H9 (cell line): ENCODE results near the gene KEAP1. TPM values are rescaled to one million over a fixed set of nuclear protein-coding genes. Genes with fewer than 3 reads are reported as not detected.
A peak's percentile ranks its signal among the peaks of the same experiment; 100 is the strongest.

Experiments
- DNase-seq: peaks from one replicate; pipeline ENCODE4 v3.0.0-alpha.2; 2017
- H2AFZ ChIP-seq: one replicate; pipeline ENCODE4 v1.6.1; 2013; ENCODE audit warnings: mild to moderate bottlenecking, low read length, control low read depth, moderate library complexity
- H2AK5ac ChIP-seq: 2 replicates; pipeline ENCODE4 v1.6.1; 2013; ENCODE audit warnings: low read length, control low read depth, mixed read lengths; ENCODE audit not compliant: insufficient read length
- H2BK120ac ChIP-seq: one replicate; pipeline ENCODE4 v1.6.1; 2013; ENCODE audit warnings: low read depth, mild to moderate bottlenecking, low read length, control low read depth, inconsistent platforms; ENCODE audit not compliant: poor library complexity, severe bottlenecking
- H2BK12ac ChIP-seq: 2 replicates; pipeline ENCODE4 v1.6.1; 2013; ENCODE audit warnings: low read length, control low read depth, mixed read lengths, low read depth; ENCODE audit not compliant: insufficient read length
- H2BK15ac ChIP-seq: 2 replicates; pipeline ENCODE4 v1.6.1; 2013; ENCODE audit warnings: low read depth, low read length, control low read depth
- H2BK20ac ChIP-seq: one replicate; pipeline ENCODE4 v1.6.1; 2013; ENCODE audit warnings: low read depth, mild to moderate bottlenecking, low read length, control low read depth, inconsistent platforms; ENCODE audit not compliant: poor library complexity, severe bottlenecking
- H2BK5ac ChIP-seq: 2 replicates; pipeline ENCODE4 v1.6.1; 2013; ENCODE audit warnings: low read length, control low read depth, mixed read lengths; ENCODE audit not compliant: insufficient read length
- H3K14ac ChIP-seq: 2 replicates; pipeline ENCODE4 v1.6.1; 2013; ENCODE audit warnings: low read length, control low read depth; ENCODE audit not compliant: insufficient read depth
- H3K18ac ChIP-seq: 2 replicates; pipeline ENCODE4 v1.6.1; 2013; ENCODE audit warnings: low read depth, mild to moderate bottlenecking, mixed read lengths, low read length, control low read depth; ENCODE audit not compliant: insufficient read length
- H3K23ac ChIP-seq: 2 replicates; pipeline ENCODE4 v1.6.1; 2013; ENCODE audit warnings: low read length, control low read depth, mixed read lengths, low read depth; ENCODE audit not compliant: insufficient read length
- H3K23me2 ChIP-seq: 2 replicates; pipeline ENCODE4 v1.6.1; 2013; ENCODE audit warnings: low read depth, mild to moderate bottlenecking, mixed read lengths, low read length, control low read depth; ENCODE audit not compliant: insufficient read length, poor library complexity, severe bottlenecking
- H3K27ac ChIP-seq: 2 replicates; pipeline ENCODE4 v1.5.1; 2013; ENCODE audit warnings: low read length, control low read depth, mixed read lengths, low read depth; ENCODE audit not compliant: insufficient read length
- H3K27me3 ChIP-seq: 2 replicates; pipeline ENCODE4 v1.6.1; 2013; ENCODE audit warnings: low read length, control low read depth, inconsistent platforms; ENCODE audit not compliant: insufficient read depth
- H3K4ac ChIP-seq: 2 replicates; pipeline ENCODE4 v1.6.1; 2013; ENCODE audit warnings: low read depth, mild to moderate bottlenecking, control low read depth, inconsistent platforms, low read length, moderate library complexity
- H3K4me1 ChIP-seq: 2 replicates; pipeline ENCODE4 v1.6.1; 2013; ENCODE audit warnings: low read length, control low read depth, inconsistent platforms; ENCODE audit not compliant: insufficient read depth
- H3K4me2 ChIP-seq: 2 replicates; pipeline ENCODE4 v1.6.1; 2013; ENCODE audit warnings: low read length, control low read depth, mixed read lengths; ENCODE audit not compliant: insufficient read length, insufficient read depth
- H3K56ac ChIP-seq: 2 replicates; pipeline ENCODE4 v1.6.1; 2013; ENCODE audit warnings: low read depth, mild to moderate bottlenecking, mixed read lengths, low read length, control low read depth; ENCODE audit not compliant: insufficient read length
- H3K79me1 ChIP-seq: 2 replicates; pipeline ENCODE4 v1.6.1; 2013; ENCODE audit warnings: low read depth, mild to moderate bottlenecking, moderate library complexity, low read length, control low read depth, inconsistent platforms; ENCODE audit not compliant: insufficient read depth, poor library complexity, severe bottlenecking
- H3K79me2 ChIP-seq: 2 replicates; pipeline ENCODE4 v1.6.1; 2013; ENCODE audit warnings: low read length, control low read depth, inconsistent platforms; ENCODE audit not compliant: insufficient read depth
- H3K9ac ChIP-seq: 2 replicates; pipeline ENCODE4 v1.6.1; 2013; ENCODE audit warnings: low read length, control low read depth, mixed read lengths; ENCODE audit not compliant: insufficient read length; ENCODE audit errors: extremely low read depth
- H3K9me3 ChIP-seq: one replicate; pipeline ENCODE4 v1.6.1; 2013; ENCODE audit warnings: low read depth, low read length, inconsistent platforms; ENCODE audit not compliant: control insufficient read depth
- H3T11ph ChIP-seq: one replicate; pipeline ENCODE4 v1.6.1; 2013; ENCODE audit warnings: mild to moderate bottlenecking, low read length, control low read depth, inconsistent platforms
- H4K20me1 ChIP-seq: one replicate; pipeline ENCODE4 v1.6.1; 2013; ENCODE audit not compliant: control insufficient read depth, insufficient read length, insufficient read depth
- H4K5ac ChIP-seq: 2 replicates; pipeline ENCODE4 v1.6.1; 2013; ENCODE audit warnings: low read depth, mild to moderate bottlenecking, mixed read lengths, low read length, control low read depth; ENCODE audit not compliant: insufficient read length
- H4K8ac ChIP-seq: replicated peaks from 2 replicates; pipeline ENCODE4 v1.6.1; 2013; ENCODE audit warnings: low read length, control low read depth, mixed read lengths, low read depth; ENCODE audit not compliant: insufficient read length
- H4K91ac ChIP-seq: 2 replicates; pipeline ENCODE4 v1.6.1; 2013; ENCODE audit warnings: low read depth, mild to moderate bottlenecking, moderate library complexity, mixed read lengths, low read length, control low read depth; ENCODE audit not compliant: insufficient read length
- H3K27ac Mint-ChIP-seq, 3 experiments: 2 replicates in 2 of 3; 3 replicates in 1 of 3; pipeline ENCODE4 v1.8.0; 2020 to 2021; ENCODE audit warnings: mixed read lengths in 3 of 3, mild to moderate bottlenecking in 1 of 3, moderate library complexity in 1 of 3
- H3K27me3 Mint-ChIP-seq: 2 replicates; pipeline ENCODE4 v1.8.0; 2021; ENCODE audit warnings: low read depth, mild to moderate bottlenecking, moderate library complexity, mixed read lengths
- H3K36me3 Mint-ChIP-seq, 3 experiments: 2 replicates in 2 of 3; 3 replicates in 1 of 3; pipeline ENCODE4 v1.8.0; 2020 to 2021; ENCODE audit warnings: low read depth in 3 of 3, mixed read lengths in 3 of 3; ENCODE audit not compliant: insufficient read depth in 1 of 3
- H3K4me1 Mint-ChIP-seq, 2 experiments: 2 replicates each; pipeline ENCODE4 v1.8.0; 2020; ENCODE audit warnings: mixed read lengths in 2 of 2
- H3K4me3 Mint-ChIP-seq, 2 experiments: 2 replicates in 1 of 2; 3 replicates in 1 of 2; pipeline ENCODE4 v1.8.0; 2020 to 2021; ENCODE audit warnings: mild to moderate bottlenecking in 2 of 2, mixed read lengths in 2 of 2, moderate library complexity in 1 of 2
- H3K9me3 Mint-ChIP-seq, 2 experiments: 2 replicates in 1 of 2; 3 replicates in 1 of 2; pipeline ENCODE4 v1.8.0; 2020; ENCODE audit warnings: mild to moderate bottlenecking in 2 of 2, mixed read lengths in 2 of 2, moderate library complexity in 1 of 2
- WGBS: extraction: QIAGEN DNeasy Blood & Tissue Kit; methylation state at CpG from one replicate; pipeline ENCODE4 v1.1.7; 2013; ENCODE audit warnings: missing lambda C conversion rate, low lambda C conversion rate, mixed read lengths; ENCODE audit not compliant: insufficient read length; ENCODE audit errors: extremely low coverage; 5-methylcytosine and 5-hydroxymethylcytosine counted together
- total RNA-seq: library from RNA; stranded (reverse); gene quantifications from 2 replicates; pipeline ENCODE4 v1.2.1, GENCODE V29; 2021
- TF ChIP-seq, protein P1 (sequence below): fragments of 200-600 bp; sonication (generic); conservative IDR thresholded peaks from 3 replicates; pipeline ENCODE4 v1.8.0; 2021; ENCODE audit warnings: antibody characterized with exemption, mild to moderate bottlenecking

Gene KEAP1
- total RNA-seq, 1 experiment from 2014 or later = 88.7 TPM

- Histone ChIP-seq H4K8ac (no peak overlapping the region), H3K79me1 (no peaks in the 10 kb centered on the region), H3K4me2 (peak overlapping the region; percentile 79), H3T11ph (no peak overlapping the region), H3K27ac (no peak overlapping the region), H2BK15ac (no peak overlapping the region), H3K18ac (no peak overlapping the region), H3K4me1 (no peaks in the 10 kb centered on the region; the same call in 1 of the 2 replicates), H3K9ac (no peak overlapping the region), H4K5ac (no peak overlapping the region), H2BK5ac (no peak overlapping the region), H2BK120ac (no peak overlapping the region), H3K79me2 (no peaks in the 10 kb centered on the region), H2BK20ac (no peak overlapping the region), H3K4ac (no peak overlapping the region), H3K27me3 (peaks cover 7% of the 10 kb centered on the region; the same call in 1 of the 2 replicates), H3K23me2 (peaks cover 19% of the 10 kb centered on the region), H4K91ac (no peak overlapping the region), H3K56ac (no peak overlapping the region), H2AK5ac (no peak overlapping the region), H4K20me1 (no peaks in the 10 kb centered on the region), H3K9me3 (no peaks in the 10 kb centered on the region), H2BK12ac (no peak overlapping the region), H3K14ac (no peak overlapping the region), H2AFZ (no peak overlapping the region), H3K23ac (no peak overlapping the region)
- peak overlapping the region; percentile 75 to 86 for H3K4me3 Mint-ChIP-seq
- peaks cover 19 to 29% of the 10 kb centered on the region in 2 experiments for H3K4me1 Mint-ChIP-seq
- H3K27me3 Mint-ChIP-seq = peaks cover 20% of the 10 kb centered on the region
- no peak overlapping the region for H3K27ac Mint-ChIP-seq
- no CpG with 5 or more reads among the region's 10 CpGs for WGBS
- H3K36me3 Mint-ChIP-seq = peaks cover 7 to 10% (median 8%) of the 10 kb centered on the region in 3 experiments; a peak in 6 of 7 replicates
- DNase-seq = no peak
- TF ChIP-seq, protein P1, sequence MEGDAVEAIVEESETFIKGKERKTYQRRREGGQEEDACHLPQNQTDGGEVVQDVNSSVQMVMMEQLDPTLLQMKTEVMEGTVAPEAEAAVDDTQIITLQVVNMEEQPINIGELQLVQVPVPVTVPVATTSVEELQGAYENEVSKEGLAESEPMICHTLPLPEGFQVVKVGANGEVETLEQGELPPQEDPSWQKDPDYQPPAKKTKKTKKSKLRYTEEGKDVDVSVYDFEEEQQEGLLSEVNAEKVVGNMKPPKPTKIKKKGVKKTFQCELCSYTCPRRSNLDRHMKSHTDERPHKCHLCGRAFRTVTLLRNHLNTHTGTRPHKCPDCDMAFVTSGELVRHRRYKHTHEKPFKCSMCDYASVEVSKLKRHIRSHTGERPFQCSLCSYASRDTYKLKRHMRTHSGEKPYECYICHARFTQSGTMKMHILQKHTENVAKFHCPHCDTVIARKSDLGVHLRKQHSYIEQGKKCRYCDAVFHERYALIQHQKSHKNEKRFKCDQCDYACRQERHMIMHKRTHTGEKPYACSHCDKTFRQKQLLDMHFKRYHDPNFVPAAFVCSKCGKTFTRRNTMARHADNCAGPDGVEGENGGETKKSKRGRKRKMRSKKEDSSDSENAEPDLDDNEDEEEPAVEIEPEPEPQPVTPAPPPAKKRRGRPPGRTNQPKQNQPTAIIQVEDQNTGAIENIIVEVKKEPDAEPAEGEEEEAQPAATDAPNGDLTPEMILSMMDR = no peak
- H3K9me3 Mint-ChIP-seq = no peaks in the 10 kb centered on the region; a peak in 1 of 5 replicates
Observed at GRCh38 chr19:10516671-10517286, 13.6 kb upstream of the KEAP1 start.
